Measurements from ENCODE around the gene ALOX5AP. TPM values are rescaled to one million over a fixed set of nuclear protein-coding genes. Genes with fewer than 3 reads are reported as not detected.

Gene ALOX5AP
- polyA plus RNA-seq, 2 of the 4 experiments (the other 2 are of a cell fraction): 2.3 to 2.8 TPM

DNA sequence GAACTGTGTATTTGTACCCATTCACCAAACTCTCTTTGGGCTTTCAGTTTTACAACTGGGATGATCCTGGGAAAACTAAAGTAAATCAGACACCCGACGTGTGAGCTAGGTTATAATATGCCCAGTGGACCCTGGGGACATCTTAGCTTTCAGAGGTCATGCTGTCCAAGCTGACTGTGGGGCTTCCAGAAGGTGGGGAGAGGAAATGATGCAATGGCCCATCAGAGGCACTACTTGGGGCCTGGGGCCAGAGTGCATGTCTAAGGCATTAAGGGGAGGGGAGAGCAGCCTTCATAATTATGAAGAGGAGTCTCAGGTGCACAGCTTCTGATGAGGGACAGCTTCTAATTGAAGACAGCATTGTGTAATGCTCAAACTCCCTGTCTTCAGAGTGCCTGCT lies 30.9 kb downstream of the ALOX5AP start:
- Histone ChIP-seq H3K4me2 (no peak overlapping the region), H3K4me1 (no peaks in the 10 kb centered on the region), H3K9me3 (no peaks in the 10 kb centered on the region), H3K4me3 (no peak overlapping the region), H3K27ac (no peak overlapping the region)
- ATAC-seq (no peak), DNase-seq (ENCODE audit: low read depth in 1 of 2, low spot score in 1 of 2) (no peak), FAIRE-seq (no peak)
- whole genome bisulfite sequencing (ENCODE audit: missing lambda C conversion rate): 6% methylated on average over 2 of the region's 2 CpGs
- ChIA-PET CTCF (interaction anchor here (0.9 to 1.5 kb wide), 4 partner anchors 23 to 99 kb away, joined by 3 to 5 read pairs (median 4); no protein-coding TSS in a partner anchor), POLR2A (no interaction called here)
- TF ChIP-seq, protein P1, sequence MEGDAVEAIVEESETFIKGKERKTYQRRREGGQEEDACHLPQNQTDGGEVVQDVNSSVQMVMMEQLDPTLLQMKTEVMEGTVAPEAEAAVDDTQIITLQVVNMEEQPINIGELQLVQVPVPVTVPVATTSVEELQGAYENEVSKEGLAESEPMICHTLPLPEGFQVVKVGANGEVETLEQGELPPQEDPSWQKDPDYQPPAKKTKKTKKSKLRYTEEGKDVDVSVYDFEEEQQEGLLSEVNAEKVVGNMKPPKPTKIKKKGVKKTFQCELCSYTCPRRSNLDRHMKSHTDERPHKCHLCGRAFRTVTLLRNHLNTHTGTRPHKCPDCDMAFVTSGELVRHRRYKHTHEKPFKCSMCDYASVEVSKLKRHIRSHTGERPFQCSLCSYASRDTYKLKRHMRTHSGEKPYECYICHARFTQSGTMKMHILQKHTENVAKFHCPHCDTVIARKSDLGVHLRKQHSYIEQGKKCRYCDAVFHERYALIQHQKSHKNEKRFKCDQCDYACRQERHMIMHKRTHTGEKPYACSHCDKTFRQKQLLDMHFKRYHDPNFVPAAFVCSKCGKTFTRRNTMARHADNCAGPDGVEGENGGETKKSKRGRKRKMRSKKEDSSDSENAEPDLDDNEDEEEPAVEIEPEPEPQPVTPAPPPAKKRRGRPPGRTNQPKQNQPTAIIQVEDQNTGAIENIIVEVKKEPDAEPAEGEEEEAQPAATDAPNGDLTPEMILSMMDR (IDR thresholded peaks at IDR 0.05): no peak
- TF ChIP-seq KDM5A (IDR thresholded peaks at IDR 0.05) (no peak), CBX2 (IDR thresholded peaks at IDR 0.05; ENCODE audit: borderline replicate concordance, low read depth) (no peak), PHF8 (IDR thresholded peaks at IDR 0.05; ENCODE audit: borderline replicate concordance, low read depth) (no peak), NFE2L2 (conservative IDR thresholded peaks at IDR 0.05; ENCODE audit: low read length) (no peak)

DNA sequence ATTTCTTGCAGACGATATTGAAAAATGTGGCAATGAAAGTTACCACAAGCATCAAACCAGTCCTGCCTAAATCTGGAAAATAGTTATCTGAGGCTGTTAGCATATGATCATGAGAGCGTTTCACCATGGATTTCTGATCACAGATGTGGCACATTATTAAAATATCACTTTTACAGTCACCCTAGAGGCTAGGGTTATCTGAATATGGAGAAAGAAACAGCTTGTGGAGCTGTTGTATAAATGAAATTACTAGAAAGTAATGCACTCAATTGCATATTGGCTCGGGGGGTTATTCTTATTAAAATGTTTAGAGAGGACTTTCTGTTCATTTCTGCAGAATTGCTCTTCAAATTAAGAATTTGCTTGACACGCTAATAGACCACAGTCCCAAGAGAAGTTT lies 35.6 kb downstream of the ALOX5AP start:
- 62% methylated on average over 4 of the region's 4 CpGs for WGBS (ENCODE audit: missing lambda C conversion rate)
- ChIA-PET POLR2A (no interaction called here), CTCF (no interaction called here)
- ATAC-seq (no peak), FAIRE-seq (no peak), DNase-seq (ENCODE audit: low read depth in 1 of 2, low spot score in 1 of 2) (no peak)
- Histone ChIP-seq H3K4me3 (no peak overlapping the region), H3K9me3 (no peaks in the 10 kb centered on the region), H3K4me1 (no peaks in the 10 kb centered on the region), H3K27ac (no peak overlapping the region), H3K4me2 (no peak overlapping the region)
- no peak for TF ChIP-seq POLR2AphosphoS2 (conservative IDR thresholded peaks at IDR 0.05; ENCODE audit: low read length)
- no peak for TF ChIP-seq POLR2A (IDR thresholded peaks at IDR 0.05; ENCODE audit: low read length)

DNA sequence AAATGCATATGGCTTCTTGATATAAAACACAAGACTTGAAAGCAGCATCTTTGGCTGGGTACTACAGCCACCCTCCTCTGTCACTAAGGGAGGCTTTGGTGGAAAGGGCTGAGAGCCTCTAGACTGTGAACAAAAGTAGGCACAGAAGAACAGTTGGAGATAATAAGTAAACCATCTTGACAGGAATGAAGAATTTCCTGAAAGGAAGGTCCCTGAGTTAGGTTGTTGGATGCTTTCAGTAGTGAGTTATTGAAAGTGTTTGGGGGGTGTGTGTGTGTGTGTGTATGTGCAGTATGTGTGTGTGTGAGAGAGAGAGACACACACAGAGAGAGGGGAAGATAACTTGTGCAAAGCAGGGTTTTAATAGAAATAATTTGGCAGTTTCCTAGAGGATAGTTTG lies 38.2 kb downstream of the ALOX5AP start:
- Histone ChIP-seq H3K4me1 (no peaks in the 10 kb centered on the region), H3K9me3 (no peaks in the 10 kb centered on the region), H3K4me3 (no peak overlapping the region), H3K4me2 (no peak overlapping the region), H3K27ac (no peak overlapping the region)
- FAIRE-seq (no peak), ATAC-seq (no peak), DNase-seq (ENCODE audit: low read depth in 1 of 2, low spot score in 1 of 2) (no peak)
- no peak for TF ChIP-seq HDAC2 (IDR thresholded peaks at IDR 0.05)
- no peak for TF ChIP-seq JUN (IDR thresholded peaks at IDR 0.05)
- no peak for TF ChIP-seq EHF (CRISPR knock-in tag; IDR thresholded peaks at IDR 0.05)
- TF ChIP-seq NFE2L2 (conservative IDR thresholded peaks at IDR 0.05; ENCODE audit: low read length): no peak
- TF ChIP-seq, protein P2, sequence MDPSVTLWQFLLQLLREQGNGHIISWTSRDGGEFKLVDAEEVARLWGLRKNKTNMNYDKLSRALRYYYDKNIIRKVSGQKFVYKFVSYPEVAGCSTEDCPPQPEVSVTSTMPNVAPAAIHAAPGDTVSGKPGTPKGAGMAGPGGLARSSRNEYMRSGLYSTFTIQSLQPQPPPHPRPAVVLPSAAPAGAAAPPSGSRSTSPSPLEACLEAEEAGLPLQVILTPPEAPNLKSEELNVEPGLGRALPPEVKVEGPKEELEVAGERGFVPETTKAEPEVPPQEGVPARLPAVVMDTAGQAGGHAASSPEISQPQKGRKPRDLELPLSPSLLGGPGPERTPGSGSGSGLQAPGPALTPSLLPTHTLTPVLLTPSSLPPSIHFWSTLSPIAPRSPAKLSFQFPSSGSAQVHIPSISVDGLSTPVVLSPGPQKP (IDR thresholded peaks at IDR 0.05; ENCODE audit: low read depth, low read length): no peak
- TF ChIP-seq, protein P3, sequence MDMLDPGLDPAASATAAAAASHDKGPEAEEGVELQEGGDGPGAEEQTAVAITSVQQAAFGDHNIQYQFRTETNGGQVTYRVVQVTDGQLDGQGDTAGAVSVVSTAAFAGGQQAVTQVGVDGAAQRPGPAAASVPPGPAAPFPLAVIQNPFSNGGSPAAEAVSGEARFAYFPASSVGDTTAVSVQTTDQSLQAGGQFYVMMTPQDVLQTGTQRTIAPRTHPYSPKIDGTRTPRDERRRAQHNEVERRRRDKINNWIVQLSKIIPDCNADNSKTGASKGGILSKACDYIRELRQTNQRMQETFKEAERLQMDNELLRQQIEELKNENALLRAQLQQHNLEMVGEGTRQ (IDR thresholded peaks at IDR 0.05): no peak
- TF ChIP-seq CHD4 (IDR thresholded peaks at IDR 0.05; ENCODE audit: borderline replicate concordance): no peak
- TF ChIP-seq CHD2 (IDR thresholded peaks at IDR 0.05; ENCODE audit: low read length, partially characterized antibody): no peak
- no peak for TF ChIP-seq HOXA7 (CRISPR knock-in tag; IDR thresholded peaks at IDR 0.05)
- TF ChIP-seq EHMT2 (IDR thresholded peaks at IDR 0.05; ENCODE audit: low read depth): no peak
- POLR2A ChIA-PET: no interaction called here
- CTCF ChIA-PET: no interaction called here

DNA sequence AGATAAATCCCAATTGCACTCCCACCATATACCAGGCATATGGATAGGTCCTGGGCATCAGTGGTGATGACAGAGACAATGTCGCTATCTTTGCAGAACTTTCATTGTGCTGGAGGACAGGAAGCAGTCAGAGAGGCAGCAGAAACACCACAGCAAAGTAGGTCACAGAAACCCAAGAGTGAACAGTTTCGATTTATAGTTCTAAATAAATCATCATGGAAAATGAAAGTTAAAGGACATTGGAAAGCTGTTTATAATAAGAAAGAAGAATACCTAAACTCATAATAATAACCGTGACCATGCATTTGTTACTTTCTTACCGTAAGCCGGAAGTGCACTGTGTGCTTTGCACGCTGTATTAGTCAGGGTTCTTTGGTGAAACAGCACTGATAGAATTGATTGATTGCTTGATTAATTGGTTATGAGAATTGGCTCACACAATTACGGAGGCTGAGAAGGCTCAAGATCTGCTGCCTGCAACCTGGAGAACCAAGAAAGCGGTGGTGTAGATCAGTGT lies 38.9 kb downstream of the ALOX5AP start:
- Histone ChIP-seq H3K4me3 (no peak overlapping the region), H3K4me1 (no peaks in the 10 kb centered on the region), H3K27ac (no peak overlapping the region), H3K4me2 (no peak overlapping the region), H3K9me3 (no peaks in the 10 kb centered on the region)
- FAIRE-seq: no peak
- ATAC-seq: no peak
- CTCF ChIA-PET: interaction anchor here (0.6 kb wide), 1 partner anchor 33 kb away, joined by 5 read pairs; no protein-coding TSS in a partner anchor
- POLR2A ChIA-PET: no interaction called here
- TF ChIP-seq SREBF2 (IDR thresholded peaks at IDR 0.05): no peak
- no peak for TF ChIP-seq RCOR1 (IDR thresholded peaks at IDR 0.05; ENCODE audit: low read depth, low read length)
- DNase-seq (ENCODE audit: low read depth in 1 of 2, low spot score in 1 of 2): no peak
- WGBS (ENCODE audit: missing lambda C conversion rate): 81% methylated on average over 8 of the region's 8 CpGs

Measured in A549 (cell line).